GM12891 (cell line): Measurements from ENCODE around the gene BMP5.

Experiments
- POLR2A ChIP-seq: IDR thresholded peaks from 2 replicates; pipeline ENCODE4 v1.6.1; 2011; ENCODE audit warnings: low read depth, low read length, control low read depth
- POLR2AphosphoS5 ChIP-seq: IDR thresholded peaks from 2 replicates; pipeline ENCODE4 v1.6.1; 2011; ENCODE audit warnings: low read depth, low read length, control low read depth
- POU2F2 ChIP-seq: IDR thresholded peaks from 2 replicates; pipeline ENCODE4 v1.6.1; 2011; ENCODE audit warnings: low read depth, mild to moderate bottlenecking, control low read depth, low read length, moderate library complexity

GRCh38 chr6:55870181-55870813, 5.1 kb downstream of the BMP5 start:
- no peak for TF ChIP-seq POLR2A
- no peak for TF ChIP-seq POLR2AphosphoS5
- no peak for TF ChIP-seq POU2F2
